ENCODE measurements around the gene AXDND1. TPM values are rescaled to one million over a fixed set of nuclear protein-coding genes. Genes with fewer than 3 reads are reported as not detected.
"Not testable (repeated sequence)": the region's sequence is repeated elsewhere in the genome, so short reads cannot be mapped to it uniquely, and the experiment has no call there.

The AXDND1 gene
- total and polyA plus RNA-seq, 5 experiments from 2014 or later = 0.65 TPM; not detected in 4

- Mint-ChIP-seq H3K36me3 (no peaks in the 10 kb centered on the region), H3K4me3 (no peak overlapping the region), H3K27me3 (peaks cover 0 to 1% (median 0%) of the 10 kb centered on the region in 5 donors), H3K4me1 (no peaks in the 10 kb centered on the region), H3K27ac (no peak overlapping the region), H3K9me3 (no peaks in the 10 kb centered on the region)
- POLR2A ChIA-PET = no interaction called here
- DNase-seq (no peak), ATAC-seq (no peak)
Measured at GRCh38 chr1:179380299-179380698, 14.5 kb downstream of the AXDND1 start.

DNA sequence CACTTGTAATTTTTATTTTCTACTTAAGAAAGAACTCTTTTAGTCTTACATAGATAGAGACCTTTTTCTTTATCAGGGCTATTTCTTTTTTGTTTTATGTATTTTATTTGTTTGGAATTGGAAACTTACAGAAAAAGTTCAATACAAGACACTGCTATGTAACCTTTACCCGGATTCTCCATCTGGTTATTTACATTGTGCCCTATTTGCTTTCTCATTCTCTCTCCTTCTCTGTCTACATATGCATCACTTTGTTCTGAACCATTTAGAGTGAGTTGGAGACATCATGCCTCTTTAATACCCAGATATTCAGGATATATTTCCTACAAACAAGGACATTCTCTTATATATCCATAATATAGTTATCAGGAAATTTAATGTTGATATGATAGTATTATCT is 18.3 kb downstream of the AXDND1 start:
- ATAC-seq (no peak), DNase-seq (no peak)
- POLR2A ChIA-PET = no interaction called here
- Mint-ChIP-seq H3K27me3 (peaks cover 0 to 1% (median 0%) of the 10 kb centered on the region in 5 donors), H3K36me3 (no peaks in the 10 kb centered on the region), H3K4me3 (no peak overlapping the region), H3K4me1 (no peaks in the 10 kb centered on the region), H3K9me3 (no peaks in the 10 kb centered on the region), H3K27ac (no peak overlapping the region)

- H3K4me1 Mint-ChIP-seq = no peaks in the 10 kb centered on the region
- POLR2A ChIA-PET = no interaction called here
- ATAC-seq (no peak), DNase-seq (no peak)
- no peak overlapping the region for H3K4me3 Mint-ChIP-seq
- no peaks in the 10 kb centered on the region for H3K36me3 Mint-ChIP-seq
- H3K27me3 Mint-ChIP-seq = peaks cover 0 to 1% (median 0%) of the 10 kb centered on the region in 5 donors
- H3K9me3 Mint-ChIP-seq = no peaks in the 10 kb centered on the region
- H3K27ac Mint-ChIP-seq = peak overlapping the region in 1 of 10 donors; percentile 6
Measured at GRCh38 chr1:179385510-179385909, 19.7 kb downstream of the AXDND1 start.

GRCh38 chr1:179393721-179394120 is 27.9 kb downstream of the AXDND1 start:
- no peaks in the 10 kb centered on the region for H3K4me1 Mint-ChIP-seq
- peaks cover 4 to 17% (median 9%) of the 10 kb centered on the region in 5 donors for H3K27me3 Mint-ChIP-seq
- peaks cover 4 to 39% (median 19%) of the 10 kb centered on the region in 9 donors for H3K9me3 Mint-ChIP-seq
- ATAC-seq (no peak), DNase-seq (no peak)
- POLR2A ChIA-PET = no interaction called here
- peaks cover 2 to 27% (median 21%) of the 10 kb centered on the region in 3 donors for H3K36me3 Mint-ChIP-seq
- no peak overlapping the region for H3K27ac Mint-ChIP-seq
- no peak overlapping the region for H3K4me3 Mint-ChIP-seq

DNA sequence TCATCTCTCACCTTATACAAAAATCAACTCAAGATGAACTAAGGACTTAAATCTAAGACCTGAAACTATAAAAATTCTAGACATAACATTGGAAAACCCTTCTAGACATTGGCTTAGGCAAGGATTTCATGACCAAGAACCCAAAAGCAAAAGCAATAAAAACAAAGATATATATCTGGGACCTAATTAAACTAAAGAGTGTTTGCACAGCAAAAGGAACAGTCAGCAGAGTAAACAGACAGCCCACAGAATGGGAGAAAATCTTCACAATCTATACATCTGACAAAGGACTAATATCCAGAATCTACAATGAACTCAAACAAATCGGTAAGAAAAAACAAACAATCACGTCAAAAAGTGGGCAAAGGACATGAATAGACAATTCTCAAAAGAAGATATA is 33.6 kb downstream of the AXDND1 start:
- peaks cover 0 to 12% (median 0%) of the 10 kb centered on the region in 9 donors for H3K9me3 Mint-ChIP-seq
- ATAC-seq, DNase-seq, H3K4me3 Mint-ChIP-seq, H3K27ac Mint-ChIP-seq, H3K4me1 Mint-ChIP-seq, H3K36me3 Mint-ChIP-seq, POLR2A ChIA-PET: not testable (repeated sequence)
- peaks cover 2 to 18% (median 10%) of the 10 kb centered on the region in 5 donors for H3K27me3 Mint-ChIP-seq

DNA sequence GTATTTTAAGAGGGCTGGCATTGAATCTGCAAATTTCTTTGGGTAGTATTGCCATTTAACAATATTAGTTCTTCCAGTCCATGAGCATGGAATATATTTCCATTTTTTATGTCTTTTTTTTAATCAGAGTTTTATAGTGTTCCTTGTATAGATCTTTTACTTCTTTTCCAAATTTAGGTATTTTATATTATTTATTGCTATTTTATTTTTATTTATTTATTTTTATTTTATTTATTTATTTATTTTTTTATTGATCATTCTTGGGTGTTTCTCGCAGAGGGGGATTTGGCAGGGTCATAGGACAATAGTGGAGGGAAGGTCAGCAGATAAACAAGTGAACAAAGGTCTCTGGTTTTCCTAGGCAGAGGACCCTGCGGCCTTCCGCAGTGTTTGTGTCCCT is 52.0 kb downstream of the AXDND1 start:
- H3K36me3 Mint-ChIP-seq, H3K4me1 Mint-ChIP-seq, ATAC-seq, POLR2A ChIA-PET, H3K4me3 Mint-ChIP-seq, H3K27me3 Mint-ChIP-seq, H3K27ac Mint-ChIP-seq, DNase-seq: not testable (repeated sequence)
- peaks cover 0 to 18% (median 3%) of the 10 kb centered on the region in 9 donors for H3K9me3 Mint-ChIP-seq

- DNase-seq, H3K27ac Mint-ChIP-seq, H3K27me3 Mint-ChIP-seq, H3K4me3 Mint-ChIP-seq, ATAC-seq, H3K36me3 Mint-ChIP-seq, H3K4me1 Mint-ChIP-seq, POLR2A ChIA-PET: not testable (repeated sequence)
- H3K9me3 Mint-ChIP-seq = peaks cover 0 to 20% (median 7%) of the 10 kb centered on the region in 9 donors
Measured at GRCh38 chr1:179418706-179419105, 52.9 kb downstream of the AXDND1 start.

DNA sequence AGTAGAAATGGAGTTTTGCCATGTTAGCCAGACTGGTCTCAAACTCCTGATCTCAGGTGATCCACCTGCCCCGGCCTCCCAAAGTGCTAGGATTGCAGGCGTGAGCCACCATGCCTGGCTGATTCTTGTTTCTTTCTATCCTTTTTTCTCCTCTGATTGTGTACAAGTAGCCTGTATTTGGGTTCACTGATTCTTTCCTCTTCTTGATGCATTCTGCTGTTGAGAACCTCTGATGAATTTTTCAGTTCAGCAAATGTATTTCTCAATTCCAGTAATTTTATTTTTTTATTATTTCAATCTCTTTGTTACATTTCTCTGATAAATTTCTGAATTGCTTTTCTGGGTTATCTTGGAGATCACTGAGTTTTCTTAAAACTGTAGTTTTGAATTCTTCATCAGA is 58.8 kb downstream of the AXDND1 start:
- peaks cover 0 to 18% (median 6%) of the 10 kb centered on the region in 3 donors for H3K36me3 Mint-ChIP-seq
- POLR2A ChIA-PET = no interaction called here
- DNase-seq (no peak), ATAC-seq (no peak)
- peaks cover 6 to 42% (median 26%) of the 10 kb centered on the region in 9 donors for H3K9me3 Mint-ChIP-seq
- no peak overlapping the region for H3K27ac Mint-ChIP-seq
- H3K4me1 Mint-ChIP-seq = no peaks in the 10 kb centered on the region
- no peak overlapping the region for H3K4me3 Mint-ChIP-seq
- H3K27me3 Mint-ChIP-seq = no peaks in the 10 kb centered on the region

GRCh38 chr1:179425186-179425585 is 59.4 kb downstream of the AXDND1 start:
- Mint-ChIP-seq H3K4me3 (no peak overlapping the region), H3K4me1 (no peaks in the 10 kb centered on the region), H3K9me3 (peaks cover 6 to 39% (median 26%) of the 10 kb centered on the region in 9 donors), H3K27ac (no peak overlapping the region), H3K27me3 (no peaks in the 10 kb centered on the region), H3K36me3 (peaks cover 0 to 18% (median 6%) of the 10 kb centered on the region in 3 donors)
- POLR2A ChIA-PET = no interaction called here
- DNase-seq (no peak), ATAC-seq (no peak)

DNA sequence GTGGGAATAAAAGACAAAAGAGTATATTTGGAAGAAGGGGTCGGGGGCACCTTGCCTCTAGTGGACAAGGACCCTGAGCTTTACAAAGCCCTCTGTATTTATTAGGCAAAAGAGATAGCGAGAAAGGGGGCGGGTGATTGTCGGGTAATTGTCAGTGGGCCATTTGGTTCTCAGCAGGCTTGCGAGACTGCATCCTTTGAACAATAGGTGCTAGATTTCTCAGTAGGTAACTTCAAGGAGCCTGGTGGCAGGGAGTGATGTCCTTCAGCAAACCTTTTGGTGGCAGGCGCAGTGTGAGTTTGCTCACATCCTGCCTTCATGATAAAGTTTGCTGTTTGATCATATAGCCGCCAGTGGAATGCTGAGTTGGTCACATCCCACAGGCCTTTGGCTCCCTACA is 71.4 kb downstream of the AXDND1 start:
- Mint-ChIP-seq H3K27ac (no peak overlapping the region), H3K4me3 (no peak overlapping the region), H3K27me3 (peaks cover 8 to 46% (median 14%) of the 10 kb centered on the region in 5 donors), H3K9me3 (peaks cover 0 to 16% (median 0%) of the 10 kb centered on the region in 9 donors), H3K4me1 (no peaks in the 10 kb centered on the region), H3K36me3 (peaks cover 0 to 8% (median 2%) of the 10 kb centered on the region in 3 donors)
- DNase-seq (no peak), ATAC-seq (no peak)
- POLR2A ChIA-PET = no interaction called here

DNA sequence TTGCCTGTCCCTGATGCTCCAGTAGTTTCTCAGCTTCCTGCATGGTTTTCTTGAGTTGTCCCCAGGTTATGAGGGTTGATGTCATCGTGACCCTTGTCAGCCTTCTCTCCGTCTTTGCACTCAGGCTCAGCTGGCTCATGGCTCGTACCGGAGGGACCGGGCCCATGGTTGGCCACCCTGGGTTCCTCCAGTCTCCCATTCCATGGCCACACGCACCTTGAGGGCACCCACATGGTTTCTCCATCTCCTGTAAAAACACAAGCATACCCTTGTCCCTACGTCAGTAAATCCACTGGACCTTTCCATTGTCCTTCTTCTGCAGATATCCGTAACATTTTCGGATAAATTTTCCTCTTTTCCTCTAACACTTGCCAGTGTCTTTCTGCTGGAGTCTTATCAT is 73.9 kb downstream of the AXDND1 start:
- H3K27ac Mint-ChIP-seq, H3K4me1 Mint-ChIP-seq, POLR2A ChIA-PET, ATAC-seq, H3K9me3 Mint-ChIP-seq, H3K4me3 Mint-ChIP-seq, DNase-seq, H3K36me3 Mint-ChIP-seq: not testable (repeated sequence)
- peaks cover 2 to 27% (median 6%) of the 10 kb centered on the region in 5 donors for H3K27me3 Mint-ChIP-seq

- H3K4me3 Mint-ChIP-seq, POLR2A ChIA-PET, H3K4me1 Mint-ChIP-seq, H3K27ac Mint-ChIP-seq, DNase-seq, ATAC-seq, H3K9me3 Mint-ChIP-seq, H3K36me3 Mint-ChIP-seq: not testable (repeated sequence)
- H3K27me3 Mint-ChIP-seq = peaks cover 4 to 21% (median 6%) of the 10 kb centered on the region in 5 donors
Measured at GRCh38 chr1:179440301-179440700, 74.5 kb downstream of the AXDND1 start.

- H3K36me3 Mint-ChIP-seq = no peaks in the 10 kb centered on the region
- H3K4me3 Mint-ChIP-seq = no peak overlapping the region
- peaks cover 4 to 14% (median 6%) of the 10 kb centered on the region in 5 donors for H3K27me3 Mint-ChIP-seq
- H3K9me3 Mint-ChIP-seq = peaks cover 0 to 7% (median 0%) of the 10 kb centered on the region in 9 donors
- H3K4me1 Mint-ChIP-seq = no peaks in the 10 kb centered on the region
- DNase-seq (no peak), ATAC-seq (no peak)
- POLR2A ChIA-PET = no interaction called here
- no peak overlapping the region for H3K27ac Mint-ChIP-seq
Measured at GRCh38 chr1:179440971-179441370, 75.2 kb downstream of the AXDND1 start.

DNA sequence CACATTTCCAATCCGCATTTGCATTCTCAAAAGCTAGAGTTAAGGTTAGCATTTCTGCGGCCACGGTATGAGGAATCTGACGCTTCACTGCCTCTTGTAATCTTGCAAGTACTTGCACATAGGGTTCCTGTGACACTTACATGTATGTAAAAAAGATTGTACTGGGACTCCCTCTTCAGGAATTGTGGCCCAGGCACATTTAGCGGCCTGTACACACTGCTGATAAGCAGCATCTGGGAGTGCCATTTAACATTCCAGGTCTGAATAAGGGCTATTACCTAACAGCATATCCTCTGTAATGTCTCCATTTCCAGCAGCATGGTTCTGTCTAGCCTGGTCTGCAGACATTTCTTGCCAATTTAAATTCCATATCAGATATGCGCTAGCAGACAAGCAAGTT is 75.7 kb downstream of the AXDND1 start:
- no peaks in the 10 kb centered on the region for H3K36me3 Mint-ChIP-seq
- no peaks in the 10 kb centered on the region for H3K4me1 Mint-ChIP-seq
- no peak overlapping the region for H3K27ac Mint-ChIP-seq
- DNase-seq (no peak), ATAC-seq (no peak)
- no peak overlapping the region for H3K4me3 Mint-ChIP-seq
- H3K9me3 Mint-ChIP-seq = peaks cover 0 to 5% (median 0%) of the 10 kb centered on the region in 9 donors
- peaks cover 4 to 9% (median 5%) of the 10 kb centered on the region in 5 donors for H3K27me3 Mint-ChIP-seq
- POLR2A ChIA-PET = no interaction called here

All from naive thymus-derived CD8-positive, alpha-beta T cell (primary cell).